ENCODE measurements around the gene PTPN12.

GRCh38 chr7:77662869-77663268 lies 125.8 kb downstream of the PTPN12 start:
- TF ChIP-seq CTCF (IDR thresholded peaks at IDR 0.05) (no peak), POLR2A (IDR thresholded peaks at IDR 0.05) (no peak)
